GM12878 (cell line): ENCODE measurements around the gene LAMA4. TPM values are rescaled to one million over a fixed set of nuclear protein-coding genes. Genes with fewer than 3 reads are reported as not detected.

Source experiments
- ATAC-seq: fragments of 200-7000 bp; cut with Tn5 transposase; 3 replicates; pipeline ENCODE4 v1.9.1; 2020; ENCODE audit warnings: mild to moderate bottlenecking, moderate library complexity
- BruUV-seq: library from RNA; stranded (reverse); fragments of 400-500 nt; replicated peaks from 2 replicates; lab custom pipeline; 2021; lab: Mats Ljungman, UMichigan
- CTCF ChIA-PET: fragments of 300-600 bp; sonication (Branson Sonifier 250); formaldehyde crosslinking; extraction: SDS; loops from one replicate; lab custom pipeline; 2021; ENCODE audit warnings: inconsistent platforms; lab: Yijun Ruan, JAX
- POLR2A ChIA-PET: fragments of 350-600 bp; formaldehyde crosslinking; extraction: SDS; loops from one replicate; lab custom pipeline; 2021; ENCODE audit warnings: inconsistent platforms; lab: Charles Lee
- RAD21 ChIA-PET: fragments of 300-600 bp; sonication (Branson Sonifier 250); formaldehyde crosslinking; loops from one replicate; lab custom pipeline; 2023; ENCODE audit warnings: antibody characterized with exemption; ENCODE audit not compliant: unreplicated experiment; lab: Charles Lee
- SMC1A ChIA-PET: fragments of 300-600 bp; sonication (Branson Sonifier 250); formaldehyde crosslinking; loops from one replicate; lab custom pipeline; 2023; ENCODE audit not compliant: unreplicated experiment, uncharacterized antibody; lab: Charles Lee
- DNase-seq: peaks from one replicate; pipeline ENCODE4 v3.0.0-alpha.2; 2011; ENCODE audit warnings: low read depth, low spot score
- FAIRE-seq: peaks from 3 replicates; lab custom pipeline; 2011; peaks lifted over from hg19 to GRCh38; lab: Jason Lieb, UNC
- H2AFZ ChIP-seq: 2 replicates; pipeline ENCODE4 v1.6.0; 2011; ENCODE audit warnings: low read depth, low read length, control low read depth; ENCODE audit not compliant: control insufficient read depth
- H3K27ac ChIP-seq: 2 replicates; pipeline ENCODE4 v1.5.1; 2011; ENCODE audit warnings: control low read depth; ENCODE audit not compliant: control insufficient read depth, insufficient read depth
- H3K27me3 ChIP-seq, 2 experiments: replicated peaks in 1 of 2; 2 replicates each; pipeline versions ENCODE4 v1.6.0 to v1.6.1; 2011; ENCODE audit warnings: low read length in 1 of 2; ENCODE audit not compliant: control insufficient read depth in 2 of 2, insufficient read depth in 2 of 2
- H3K36me3 ChIP-seq, 2 experiments: 2 replicates each; pipeline ENCODE4 v1.5.1; 2011; ENCODE audit warnings: low read length in 1 of 2; ENCODE audit not compliant: control insufficient read depth in 2 of 2, insufficient read depth in 2 of 2
- H3K4me1 ChIP-seq: 2 replicates; pipeline ENCODE4 v1.6.1; 2011; ENCODE audit warnings: mild to moderate bottlenecking, low read length, moderate library complexity, mixed read lengths; ENCODE audit not compliant: control insufficient read depth, insufficient read depth
- H3K4me2 ChIP-seq: 2 replicates; pipeline ENCODE4 v1.6.0; 2011; ENCODE audit warnings: control low read depth; ENCODE audit not compliant: control insufficient read depth, insufficient read depth
- H3K4me3 ChIP-seq: fragments of 200-600 bp; sonication (generic); 2 replicates; pipeline ENCODE4 v1.5.1; 2016
- H3K79me2 ChIP-seq: 2 replicates; pipeline ENCODE4 v1.6.0; 2011; ENCODE audit warnings: low read length; ENCODE audit not compliant: control insufficient read depth, insufficient read depth
- H3K9ac ChIP-seq: 2 replicates; pipeline ENCODE4 v1.8.0; 2011; ENCODE audit warnings: low read length, control low read depth, mixed read lengths; ENCODE audit not compliant: control insufficient read depth, insufficient read depth
- H3K9me3 ChIP-seq: replicated peaks from 3 replicates; pipeline ENCODE4 v1.5.1; 2011; ENCODE audit warnings: mild to moderate bottlenecking, low read length; ENCODE audit not compliant: control insufficient read depth, insufficient read depth
- H4K20me1 ChIP-seq: 2 replicates; pipeline ENCODE4 v1.6.0; 2011; ENCODE audit not compliant: control insufficient read depth, insufficient read depth
- BCL11A ChIP-seq: IDR thresholded peaks from 2 replicates; pipeline ENCODE4 v1.6.1; 2011; ENCODE audit warnings: low read depth, low read length
- CREM ChIP-seq: IDR thresholded peaks from 2 replicates; pipeline ENCODE4 v1.6.1; 2014; ENCODE audit warnings: antibody characterized with exemption, low read depth
- MYB ChIP-seq: fragments of 150-350 bp; IDR thresholded peaks from 2 replicates; pipeline ENCODE4 v1.6.1; 2014; ENCODE audit warnings: mild to moderate bottlenecking, low read depth, low read length, borderline replicate concordance
- MYC ChIP-seq: IDR thresholded peaks from 2 replicates; pipeline ENCODE4 v1.6.1; 2011; ENCODE audit warnings: mild to moderate bottlenecking, low read length, moderate library complexity, inconsistent platforms; ENCODE audit not compliant: insufficient read depth, insufficient replicate concordance, insufficient read length, severe bottlenecking
- NBN ChIP-seq: fragments of 450-650 bp; IDR thresholded peaks from 2 replicates; pipeline ENCODE4 v1.6.1; 2016
- NR2C2 ChIP-seq: IDR thresholded peaks from 2 replicates; pipeline ENCODE4 v1.6.1; 2011; ENCODE audit warnings: borderline replicate concordance, low read depth; ENCODE audit not compliant: control insufficient read depth, insufficient read length
- POLR2AphosphoS5 ChIP-seq: IDR thresholded peaks from 2 replicates; pipeline ENCODE4 v1.6.1; 2011; ENCODE audit warnings: mild to moderate bottlenecking, low read length, inconsistent platforms
- SPI1 ChIP-seq: IDR thresholded peaks from 2 replicates; pipeline ENCODE4 v1.6.1; 2011; ENCODE audit warnings: low read depth, mild to moderate bottlenecking, low read length, moderate library complexity, borderline replicate concordance; ENCODE audit not compliant: insufficient read depth
- WGBS: methylation state at CpG from one replicate; pipeline ENCODE4 v1.1.6; 2016; ENCODE audit warnings: low lambda C conversion rate; ENCODE audit not compliant: insufficient replicate concordance, insufficient coverage; ENCODE audit errors: missing lambda C conversion rate; 5-methylcytosine and 5-hydroxymethylcytosine counted together
- in situ Hi-C: fragments of 300-500 bp; cut with MboI; formaldehyde crosslinking; loops from 9 replicates; pipeline ENCODE4 v1.14.3; 2018; ENCODE audit warnings: mixed read lengths
- intact Hi-C: fragments of 100-400 bp; cut with micrococcal nuclease; formaldehyde crosslinking; loops from one replicate; pipeline ENCODE4 v1.14.2; 2022; ENCODE audit not compliant: unreplicated experiment
- polyA plus RNA-seq, 11 experiments: library from polyadenylated mRNA; depleted of rRNA in 4 of 11; unstranded in 6 of 11; stranded (reverse) in 5 of 11; fragments of >200 nt; fragmentation: Nextera tagmentation in 4 of 11; fragmentation: Illumina TruSeq in 1 of 11; extraction: Ambion mirVana in 4 of 11; extraction: Trizol in 1 of 11; gene quantifications; 1 replicate in 1 of 11; 2 replicates in 10 of 11; pipeline versions ENCODE4 v1.2.1 to v1.2.3, GENCODE V29; 2011 to 2016; ENCODE audit warnings: inconsistent platforms in 2 of 11, missing spikeins in 2 of 11, low read depth in 1 of 11
- total RNA-seq, 4 experiments: library from RNA; depleted of rRNA in 3 of 4; stranded (reverse); fragments of >200 nt in 3 of 4; fragmentation: Illumina TruSeq in 1 of 4; extraction: Trizol in 1 of 4; gene quantifications; 2 replicates each; pipeline versions ENCODE4 v1.2.1 to v1.2.3, GENCODE V29; 2013 to 2021

LAMA4 gene
- total and polyA plus RNA-seq, 10 of the 15 experiments (the other 5 are each of a cell fraction or from before 2014, with no cell fraction given), result 0.11 to 0.21 (median 0.14) TPM; not detected in 7

DNA sequence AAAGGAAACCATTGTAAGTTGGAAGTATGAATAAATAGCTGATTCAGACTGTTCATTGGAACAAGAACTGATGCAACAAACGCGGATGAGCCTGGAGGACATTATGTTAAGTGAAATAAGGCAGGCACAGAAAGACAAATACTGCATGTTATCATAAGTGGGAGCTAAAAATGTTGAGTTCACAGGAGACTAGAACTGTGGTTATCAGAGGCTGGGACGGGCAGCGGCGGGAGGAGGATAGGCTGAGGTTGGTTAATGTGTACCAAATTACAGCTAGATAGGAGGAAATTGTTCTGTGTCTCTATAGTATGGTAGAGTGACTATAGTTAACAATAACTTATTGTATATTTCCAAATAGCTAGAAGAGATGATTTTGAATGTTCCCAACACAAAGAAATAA, 126.2 kb downstream of the LAMA4 start:
- 51% methylated on average over 5 of the region's 5 CpGs for WGBS
- BruUV-seq, result no TSS peak

GRCh38 chr6:112123982-112124381, 130.4 kb downstream of the LAMA4 start:
- in situ Hi-C loops, result no loop called here

More for the DNA sequence above, 126.2 kb downstream of the LAMA4 start:
- POLR2A ChIA-PET, result no interaction called here
- no peak overlapping the region for H3K4me3 ChIP-seq
- CTCF ChIA-PET, result interaction anchor here (0.8 to 1.3 kb wide), 2 partner anchors 9 to 52 kb away, joined by 3 to 4 read pairs; no protein-coding TSS in a partner anchor
- SMC1A ChIA-PET, result interaction anchor here (0.8 kb wide), 1 partner anchor 61 kb away, joined by 3 read pairs; no protein-coding TSS in a partner anchor
- in situ Hi-C loops, result no loop called here
- H3K27me3 ChIP-seq, result no peaks in the 10 kb centered on the region
- no peak for ATAC-seq
- H4K20me1 ChIP-seq, result no peaks in the 10 kb centered on the region
- H3K27ac ChIP-seq, result no peak overlapping the region
- no peak for FAIRE-seq
- no peaks in the 10 kb centered on the region for H3K4me1 ChIP-seq
- TF ChIP-seq SPI1, result no peak
- TF ChIP-seq, all 136 proteins: peak for 0
- intact Hi-C loops, result no loop called here
- no peak overlapping the region for H2AFZ ChIP-seq
- H3K4me2 ChIP-seq, result no peak overlapping the region
- no peak overlapping the region for H3K9ac ChIP-seq
- H3K79me2 ChIP-seq, result no peaks in the 10 kb centered on the region
- RAD21 ChIA-PET, result no interaction called here
- H3K9me3 ChIP-seq, result no peaks in the 10 kb centered on the region
- H3K36me3 ChIP-seq, result no peaks in the 10 kb centered on the region
- no peak for DNase-seq

More at GRCh38 chr6:112123982-112124381, 130.4 kb downstream of the LAMA4 start:
- Histone ChIP-seq H3K9ac (no peak overlapping the region), H3K27me3 (no peaks in the 10 kb centered on the region), H3K36me3 (no peaks in the 10 kb centered on the region), H4K20me1 (no peaks in the 10 kb centered on the region), H3K4me3 (no peak overlapping the region)
- ChIA-PET CTCF (no interaction called here), RAD21 (interaction anchor here (0.7 kb wide), 1 partner anchor 83 kb away, joined by 3 read pairs; no protein-coding TSS in a partner anchor)
- TF ChIP-seq NR2C2 (no peak), MYC (no peak), NBN (no peak), CREM (no peak), POLR2AphosphoS5 (no peak), BCL11A (no peak), MYB (no peak)
- TF ChIP-seq, all 136 proteins: peak for 0
- BruUV-seq, result no TSS peak
- ATAC-seq, result no peak
- Histone ChIP-seq H2AFZ (no peak overlapping the region), H3K79me2 (no peaks in the 10 kb centered on the region), H3K4me1 (no peaks in the 10 kb centered on the region), H3K4me2 (no peak overlapping the region), H3K27ac (no peak overlapping the region), H3K9me3 (no peaks in the 10 kb centered on the region)
- WGBS, result 0% methylated on average over 1 of the region's 1 CpG
- SMC1A ChIA-PET, result no interaction called here
- no peak for FAIRE-seq
- DNase-seq, result no peak
- intact Hi-C loops, result no loop called here
- POLR2A ChIA-PET, result no interaction called here
